DMS153 (cell line): ENCODE results near the gene GTPBP1.

Source experiments
- DNase-seq: peaks from one replicate; lab custom pipeline; 2025; lab: John Stamatoyannopoulos, UW

The GTPBP1 gene

GRCh38 chr22:38741166-38741565, 35.4 kb downstream of the GTPBP1 start:
- DNase-seq: no peak

GRCh38 chr22:38741576-38741975, 35.8 kb downstream of the GTPBP1 start:
- DNase-seq: no peak

- DNase-seq: no peak
Measured at GRCh38 chr22:38742176-38742942, 36.6 kb downstream of the GTPBP1 start.

- DNase-seq: no peak
Measured at GRCh38 chr22:38744981-38745380, 39.2 kb downstream of the GTPBP1 start.

- peak; percentile 86 for DNase-seq
Measured at GRCh38 chr22:38745676-38746460, 40.1 kb downstream of the GTPBP1 start.

GRCh38 chr22:38748487-38749136, 42.9 kb downstream of the GTPBP1 start:
- DNase-seq: no peak

- DNase-seq: no peak
Measured at GRCh38 chr22:38750104-38750503, 44.4 kb downstream of the GTPBP1 start.

- DNase-seq: no peak
Measured at GRCh38 chr22:38750638-38751037, 44.9 kb downstream of the GTPBP1 start.

GRCh38 chr22:38751066-38751421, 45.3 kb downstream of the GTPBP1 start:
- no peak for DNase-seq

GRCh38 chr22:38751422-38752346, 45.9 kb downstream of the GTPBP1 start:
- DNase-seq: no peak

- peak; percentile 79 for DNase-seq
Measured at GRCh38 chr22:38753948-38754750, 48.4 kb downstream of the GTPBP1 start.

- DNase-seq: no peak
Measured at GRCh38 chr22:38754751-38755154, 49.0 kb downstream of the GTPBP1 start.

GRCh38 chr22:38755155-38755910, 49.6 kb downstream of the GTPBP1 start:
- DNase-seq: no peak

- peak; percentile 53 for DNase-seq
Measured at GRCh38 chr22:38755911-38756532, 50.3 kb downstream of the GTPBP1 start, which contains the start of gene SUN2. Gene SUN2, minus strand, starts transcription at chr22:38755998. Its CDS starts 3,370 bp downstream, at chr22:38752628.

- DNase-seq: no peak
Measured at GRCh38 chr22:38756711-38757463, 51.1 kb downstream of the GTPBP1 start.

GRCh38 chr22:38757464-38757757, 51.7 kb downstream of the GTPBP1 start:
- DNase-seq: no peak

- no peak for DNase-seq
Measured at GRCh38 chr22:38758276-38758945, 52.7 kb downstream of the GTPBP1 start.

- no peak for DNase-seq
Measured at GRCh38 chr22:38759005-38759404, 53.3 kb downstream of the GTPBP1 start.
